ENCODE results near the gene F8. TPM values are rescaled to one million over a fixed set of nuclear protein-coding genes. Genes with fewer than 3 reads are reported as not detected.
A peak's percentile ranks its signal among the peaks of the same experiment; 100 is the strongest.

The F8 gene
- total and polyA plus RNA-seq, 9 of the 15 experiments (the other 6 are each of a cell fraction or from before 2014, with no cell fraction given): 0.41 to 3.8 (median 0.91) TPM

- TF ChIP-seq ELK1 (CRISPR knock-in tag; IDR thresholded peaks at IDR 0.05): no peak
- TF ChIP-seq ZNF175 (CRISPR knock-in tag; IDR thresholded peaks at IDR 0.05; ENCODE audit: low read depth): no peak; the same call in 1 of the 2 replicates
- TF ChIP-seq BRD4 (IDR thresholded peaks at IDR 0.05): no peak
- TF ChIP-seq ZNF347 (CRISPR knock-in tag; IDR thresholded peaks at IDR 0.05; ENCODE audit: low read depth): no peak
- no peak for TF ChIP-seq MED1 (CRISPR knock-in tag; IDR thresholded peaks at IDR 0.05; ENCODE audit: borderline replicate concordance)
- peak; percentile 87 for TF ChIP-seq USF2 (CRISPR knock-in tag; IDR thresholded peaks at IDR 0.05)
- TF ChIP-seq MCM2 (IDR thresholded peaks at IDR 0.05; ENCODE audit: low read depth): no peak
- no peak for TF ChIP-seq XRCC5 (IDR thresholded peaks at IDR 0.05; ENCODE audit: low read depth, low read length)
- TF ChIP-seq MAZ (CRISPR knock-in tag; conservative IDR thresholded peaks at IDR 0.05 in 1 of 2, IDR thresholded peaks at IDR 0.05 in 1 of 2): peak in 1 of 2 experiments; percentile 76; a peak in 2 of 4 replicates
- no peak for TF ChIP-seq ZNF133 (CRISPR knock-in tag; IDR thresholded peaks at IDR 0.05)
- TF ChIP-seq ZNF408 (CRISPR knock-in tag; IDR thresholded peaks at IDR 0.05; ENCODE audit: low read depth): no peak
- no peak for TF ChIP-seq ZNF23 (CRISPR knock-in tag; IDR thresholded peaks at IDR 0.05)
- TF ChIP-seq MEF2A (IDR thresholded peaks at IDR 0.05; ENCODE audit: control insufficient read depth, low read depth, low read length): no peak
- no peak for TF ChIP-seq NR4A1 (CRISPR knock-in tag; IDR thresholded peaks at IDR 0.05)
- no peak for TF ChIP-seq NR4A1 (tag; IDR thresholded peaks at IDR 0.05)
- no peak for TF ChIP-seq MECOM (CRISPR knock-in tag; IDR thresholded peaks at IDR 0.05)
- TF ChIP-seq, protein P1, sequence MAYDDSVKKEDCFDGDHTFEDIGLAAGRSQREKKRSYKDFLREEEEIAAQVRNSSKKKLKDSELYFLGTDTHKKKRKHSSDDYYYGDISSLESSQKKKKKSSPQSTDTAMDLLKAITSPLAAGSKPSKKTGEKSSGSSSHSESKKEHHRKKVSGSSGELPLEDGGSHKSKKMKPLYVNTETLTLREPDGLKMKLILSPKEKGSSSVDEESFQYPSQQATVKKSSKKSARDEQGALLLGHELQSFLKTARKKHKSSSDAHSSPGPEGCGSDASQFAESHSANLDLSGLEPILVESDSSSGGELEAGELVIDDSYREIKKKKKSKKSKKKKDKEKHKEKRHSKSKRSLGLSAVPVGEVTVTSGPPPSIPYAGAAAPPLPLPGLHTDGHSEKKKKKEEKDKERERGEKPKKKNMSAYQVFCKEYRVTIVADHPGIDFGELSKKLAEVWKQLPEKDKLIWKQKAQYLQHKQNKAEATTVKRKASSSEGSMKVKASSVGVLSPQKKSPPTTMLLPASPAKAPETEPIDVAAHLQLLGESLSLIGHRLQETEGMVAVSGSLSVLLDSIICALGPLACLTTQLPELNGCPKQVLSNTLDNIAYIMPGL (CRISPR knock-in tag; IDR thresholded peaks at IDR 0.05): no peak; the same call in 1 of the 2 replicates
- TF ChIP-seq ZZZ3 (IDR thresholded peaks at IDR 0.05): no peak
- TF ChIP-seq TRIM28 (IDR thresholded peaks at IDR 0.05): no peak
- TF ChIP-seq RBFOX2 (IDR thresholded peaks at IDR 0.05; ENCODE audit: low read depth, low read length): peak; percentile 97
- TF ChIP-seq BCL6 (CRISPR knock-in tag; IDR thresholded peaks at IDR 0.05): no peak
- TF ChIP-seq ZNF24 (IDR thresholded peaks at IDR 0.05): no peak
- no peak for TF ChIP-seq JUNB (CRISPR knock-in tag; conservative IDR thresholded peaks at IDR 0.05)
- TF ChIP-seq CC2D1A (IDR thresholded peaks at IDR 0.05): no peak
- TF ChIP-seq, protein P2, sequence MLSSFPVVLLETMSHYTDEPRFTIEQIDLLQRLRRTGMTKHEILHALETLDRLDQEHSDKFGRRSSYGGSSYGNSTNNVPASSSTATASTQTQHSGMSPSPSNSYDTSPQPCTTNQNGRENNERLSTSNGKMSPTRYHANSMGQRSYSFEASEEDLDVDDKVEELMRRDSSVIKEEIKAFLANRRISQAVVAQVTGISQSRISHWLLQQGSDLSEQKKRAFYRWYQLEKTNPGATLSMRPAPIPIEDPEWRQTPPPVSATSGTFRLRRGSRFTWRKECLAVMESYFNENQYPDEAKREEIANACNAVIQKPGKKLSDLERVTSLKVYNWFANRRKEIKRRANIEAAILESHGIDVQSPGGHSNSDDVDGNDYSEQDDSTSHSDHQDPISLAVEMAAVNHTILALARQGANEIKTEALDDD (IDR thresholded peaks at IDR 0.05): no peak
These were observed 4.4 kb upstream of the F8 start, which contains the start of gene FUNDC2 (continued) for GRCh38 chrX:155026727-155027508.

All from K562 (cell line).